SK-N-SH (cell line): Measurements from ENCODE around the gene PIR.

Experiments
- CTCF ChIP-seq: fragments of 200-600 bp; sonication (generic); IDR thresholded peaks from 2 replicates; pipeline ENCODE4 v1.6.1; 2017; ENCODE audit warnings: antibody characterized with exemption, mild to moderate bottlenecking, moderate library complexity
- MAX ChIP-seq: IDR thresholded peaks from 2 replicates; pipeline ENCODE4 v1.4.0; 2012; ENCODE audit warnings: low read depth
- NFIC ChIP-seq: IDR thresholded peaks from 2 replicates; pipeline ENCODE4 v1.4.0; 2012; ENCODE audit warnings: borderline replicate concordance
- SIN3A ChIP-seq: IDR thresholded peaks from 2 replicates; pipeline ENCODE4 v1.6.1; 2012; ENCODE audit warnings: low read depth, mild to moderate bottlenecking, low read length, moderate library complexity, borderline replicate concordance
- TAF1 ChIP-seq: IDR thresholded peaks from 2 replicates; pipeline ENCODE4 v1.6.1; 2012; ENCODE audit warnings: low read depth, mild to moderate bottlenecking, low read length, moderate library complexity, borderline replicate concordance
- USF2 ChIP-seq: fragments of 150-350 bp; IDR thresholded peaks from 2 replicates; pipeline ENCODE4 v1.6.1; 2017; ENCODE audit warnings: antibody characterized with exemption, low read length, low read depth, borderline replicate concordance
- YY1 ChIP-seq: IDR thresholded peaks from 2 replicates; pipeline ENCODE4 v1.4.0; 2012; ENCODE audit warnings: low read depth, mild to moderate bottlenecking
- ZBTB33 ChIP-seq: IDR thresholded peaks from 2 replicates; pipeline ENCODE4 v1.4.0; 2012; ENCODE audit warnings: low read depth, borderline replicate concordance

- TF ChIP-seq CTCF (no peak), TAF1 (no peak), USF2 (no peak), MAX (no peak), SIN3A (no peak), YY1 (no peak), ZBTB33 (no peak), NFIC (no peak)
Measured at GRCh38 chrX:15500497-15500966, 7.4 kb upstream of the PIR start, which contains the start of gene BMX.
